Lung (tissue), 12 donors: ENCODE measurements around the gene PCDHB7. TPM values are rescaled to one million over a fixed set of nuclear protein-coding genes. Genes with fewer than 3 reads are reported as not detected.
"Not testable (repeated sequence)": the region's sequence is repeated elsewhere in the genome, so short reads cannot be mapped to it uniquely, and the experiment has no call there.

Experiments used
- ATAC-seq: fragments of 200-7000 bp; cut with Tn5 transposase; one replicate; pipeline ENCODE4 v1.9.1; 2020; ENCODE audit warnings: moderate number of reproducible peaks; ENCODE audit not compliant: insufficient read depth, low FRiP score
- DNase-seq, 3 donors: peaks; one replicate each; pipeline ENCODE4 v3.0.0-alpha.2; 2013 to 2017
- H3K27ac ChIP-seq, 2 donors: one replicate each; pipeline ENCODE4 v1.5.1; 2013; ENCODE audit warnings: mild to moderate bottlenecking in 2 of 2, moderate library complexity in 2 of 2, control low read depth in 1 of 2, inconsistent platforms in 1 of 2, low read depth in 1 of 2, low read length in 1 of 2
- H3K27me3 ChIP-seq, 3 donors: one replicate each; pipeline ENCODE4 v1.5.1; 2013; ENCODE audit warnings: low read length in 2 of 3; ENCODE audit not compliant: control insufficient read depth in 3 of 3, insufficient read depth in 3 of 3
- H3K36me3 ChIP-seq, 4 donors: one replicate each; pipeline ENCODE4 v1.5.1; 2013; ENCODE audit warnings: low read length in 4 of 4, mild to moderate bottlenecking in 1 of 4, moderate library complexity in 1 of 4; ENCODE audit not compliant: control insufficient read depth in 4 of 4, insufficient read depth in 4 of 4
- H3K4me1 ChIP-seq, 5 donors: one replicate each; pipeline ENCODE4 v1.5.1; 2013; ENCODE audit warnings: low read length in 5 of 5, mild to moderate bottlenecking in 2 of 5, moderate library complexity in 1 of 5; ENCODE audit not compliant: control insufficient read depth in 5 of 5, insufficient read depth in 5 of 5
- H3K4me3 ChIP-seq: one replicate; pipeline ENCODE4 v1.5.1; 2013; ENCODE audit warnings: mild to moderate bottlenecking, control low read depth, moderate library complexity
- H3K9ac ChIP-seq, 2 donors: one replicate each; pipeline ENCODE4 v1.5.1; 2013; ENCODE audit warnings: low read length in 2 of 2, control low read depth in 1 of 2; ENCODE audit not compliant: insufficient read depth in 1 of 2
- H3K9me3 ChIP-seq, 4 donors: one replicate each; pipeline ENCODE4 v1.5.1; 2013; ENCODE audit warnings: low read length in 3 of 4, mild to moderate bottlenecking in 1 of 4, moderate library complexity in 1 of 4; ENCODE audit not compliant: control insufficient read depth in 4 of 4, insufficient read depth in 3 of 4
- whole genome bisulfite sequencing, 2 donors: extraction: QIAGEN DNeasy Blood & Tissue Kit; methylation state at CpG; one replicate each; pipeline ENCODE4 v1.1.7; 2013; 5-methylcytosine and 5-hydroxymethylcytosine counted together
- polyA plus RNA-seq, 2 donors: library from polyadenylated mRNA; stranded (reverse); fragments of 200-250 nt; gene quantifications; one replicate each; pipeline ENCODE4 v1.2.1, GENCODE V29; 2013
- total RNA-seq, 2 donors: library from RNA; depleted of rRNA in 1 of 2; stranded (reverse); fragments of >200 nt in 1 of 2; gene quantifications; one replicate each; pipeline ENCODE4 v1.2.1, GENCODE V29; 2014 to 2021
- TF ChIP-seq, protein P1 (sequence below): IDR thresholded peaks from 2 replicates; pipeline ENCODE4 v1.5.1; 2012; ENCODE audit warnings: mild to moderate bottlenecking; ENCODE audit errors: control extremely low read depth, extremely low read depth
- donor health status: control.
- donor health status: control.
- donor health status: Bipolar disorder and iron deficiency.
- donor health status: healthy.
- donor health status: DM: yes; HTN: yes; CAD: no.

PCDHB7 gene
- total and polyA plus RNA-seq, 4 donors, result 0.31 to 4.7 (median 1.8) TPM

GRCh38 chr5:141135030-141135717 is 37.3 kb upstream of the PCDHB7 start, which contains the start of gene PCDHB5:
PCDHB5 (plus strand) TSS chr5:141135206; CDS start chr5:141135435, 229 bp downstream.
- Histone ChIP-seq H3K4me3 (peak within 1 kb of the TSS; percentile 35), H3K9me3 (peaks cover 5 to 27% (median 12%) of the 10 kb centered on the region in 4 donors), H3K27me3 (no peaks in the 10 kb centered on the region), H3K9ac (peak within 1 kb of the TSS in 1 of 2 donors; percentile 72), H3K36me3 (no peaks in the 10 kb centered on the region), H3K4me1 (no peaks in the 10 kb centered on the region), H3K27ac (no peak within 1 kb of the TSS)
- DNase-seq, result peak; percentile 57 to 76 (median 60)
- 15 to 20% methylated on average over 22 of the region's 22 CpGs for WGBS, 2 donors
- no peak for ATAC-seq
- TF ChIP-seq, protein P1, sequence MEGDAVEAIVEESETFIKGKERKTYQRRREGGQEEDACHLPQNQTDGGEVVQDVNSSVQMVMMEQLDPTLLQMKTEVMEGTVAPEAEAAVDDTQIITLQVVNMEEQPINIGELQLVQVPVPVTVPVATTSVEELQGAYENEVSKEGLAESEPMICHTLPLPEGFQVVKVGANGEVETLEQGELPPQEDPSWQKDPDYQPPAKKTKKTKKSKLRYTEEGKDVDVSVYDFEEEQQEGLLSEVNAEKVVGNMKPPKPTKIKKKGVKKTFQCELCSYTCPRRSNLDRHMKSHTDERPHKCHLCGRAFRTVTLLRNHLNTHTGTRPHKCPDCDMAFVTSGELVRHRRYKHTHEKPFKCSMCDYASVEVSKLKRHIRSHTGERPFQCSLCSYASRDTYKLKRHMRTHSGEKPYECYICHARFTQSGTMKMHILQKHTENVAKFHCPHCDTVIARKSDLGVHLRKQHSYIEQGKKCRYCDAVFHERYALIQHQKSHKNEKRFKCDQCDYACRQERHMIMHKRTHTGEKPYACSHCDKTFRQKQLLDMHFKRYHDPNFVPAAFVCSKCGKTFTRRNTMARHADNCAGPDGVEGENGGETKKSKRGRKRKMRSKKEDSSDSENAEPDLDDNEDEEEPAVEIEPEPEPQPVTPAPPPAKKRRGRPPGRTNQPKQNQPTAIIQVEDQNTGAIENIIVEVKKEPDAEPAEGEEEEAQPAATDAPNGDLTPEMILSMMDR, result no peak

- ATAC-seq, result no peak
- Histone ChIP-seq H3K9ac (peak overlapping the region in 1 of 2 donors; percentile 42), H3K27me3 (no peaks in the 10 kb centered on the region)
Measured at GRCh38 chr5:141135718-141136266, 36.7 kb upstream of the PCDHB7 start.

GRCh38 chr5:141137346-141137745 is 35.1 kb upstream of the PCDHB7 start:
- DNase-seq, H3K27me3 ChIP-seq, H3K27ac ChIP-seq, ATAC-seq, H3K4me1 ChIP-seq, H3K9ac ChIP-seq, H3K4me3 ChIP-seq, H3K36me3 ChIP-seq: not testable (repeated sequence)
- WGBS, 2 donors, result 43 to 46% methylated on average over 30 to 34 of the region's 34 CpGs
- peaks cover 5 to 26% (median 12%) of the 10 kb centered on the region in 4 donors for H3K9me3 ChIP-seq

More at GRCh38 chr5:141135718-141136266, 36.7 kb upstream of the PCDHB7 start:
- Histone ChIP-seq H3K9me3 (peaks cover 5 to 26% (median 12%) of the 10 kb centered on the region in 4 donors), H3K4me1 (no peaks in the 10 kb centered on the region), H3K36me3 (no peaks in the 10 kb centered on the region), H3K4me3 (no peak overlapping the region), H3K27ac (no peak overlapping the region)
- DNase-seq, result peak in 1 of 3 donors; percentile 19
- WGBS, 2 donors, result 40 to 44% methylated on average over 19 of the region's 19 CpGs
- TF ChIP-seq, protein P1, result no peak

DNA sequence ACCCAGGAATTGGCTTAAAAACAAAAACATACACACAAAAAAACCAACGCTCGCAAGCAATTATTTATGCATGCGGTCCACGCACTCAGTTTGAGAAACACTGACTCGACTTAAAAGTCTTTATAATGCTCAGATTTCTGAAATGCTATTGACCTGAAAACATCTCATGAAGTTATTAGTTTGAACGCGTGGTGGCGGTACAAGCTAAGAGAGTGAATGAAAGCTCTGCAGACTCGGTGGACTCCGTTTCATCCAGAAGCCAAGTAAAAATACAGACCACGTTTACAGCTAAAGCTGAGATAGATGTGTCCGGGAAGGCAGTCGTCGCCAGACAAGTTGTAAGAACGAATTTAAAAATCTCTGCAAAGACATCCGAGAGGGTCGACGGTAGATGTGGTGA is 22.6 kb upstream of the PCDHB7 start, which contains the start of gene PCDHB6:
Gene PCDHB6, plus strand, starts transcription at position 246 of the 400 bp plus-strand sequence. CDS start 201 bp downstream, outside the sequence.
- Histone ChIP-seq H3K4me3 (no peak within 1 kb of the TSS), H3K27ac (no peak within 1 kb of the TSS), H3K9ac (no peak within 1 kb of the TSS), H3K4me1 (no peaks in the 10 kb centered on the region), H3K9me3 (peaks cover 3 to 28% (median 9%) of the 10 kb centered on the region in 4 donors), H3K36me3 (no peaks in the 10 kb centered on the region), H3K27me3 (peaks cover 0 to 2% (median 0%) of the 10 kb centered on the region in 3 donors)
- TF ChIP-seq, protein P1, result no peak
- ATAC-seq (no peak), DNase-seq (peak in 2 of 3 donors; percentile 45 to 46)
- WGBS, 2 donors, result 12 to 16% methylated on average over 18 of the region's 18 CpGs
